ENCODE results near the gene MAP1B. TPM values are rescaled to one million over a fixed set of nuclear protein-coding genes. Genes with fewer than 3 reads are reported as not detected.

The MAP1B gene
- total RNA-seq, 3 donors from 2014 or later, result 258 to 2,233 (median 271) TPM

DNA sequence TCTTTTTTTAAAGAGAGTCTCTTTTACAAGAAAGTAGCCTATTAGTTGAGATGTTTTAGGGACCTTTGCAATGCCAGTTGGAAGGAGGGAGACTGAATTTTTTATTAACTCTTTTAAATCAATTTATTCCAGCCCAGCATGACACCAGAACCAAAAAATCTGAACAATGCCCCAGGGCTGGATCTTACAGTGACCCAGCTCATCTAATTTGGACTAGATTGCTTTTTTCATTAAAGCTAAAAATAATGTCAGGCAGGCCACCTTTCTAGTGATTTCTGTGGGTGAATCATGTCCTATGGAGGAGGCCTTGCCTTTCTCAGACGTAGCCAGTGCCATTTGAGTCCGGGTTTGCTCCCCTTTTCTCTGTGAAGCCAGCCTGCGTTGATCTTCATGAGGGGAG lies 38.8 kb downstream of the MAP1B start:
- TF ChIP-seq POLR2AphosphoS5 (IDR thresholded peaks at IDR 0.05) (no peak), POLR2A (IDR thresholded peaks at IDR 0.05) (no peak)
- TF ChIP-seq, protein P1, sequence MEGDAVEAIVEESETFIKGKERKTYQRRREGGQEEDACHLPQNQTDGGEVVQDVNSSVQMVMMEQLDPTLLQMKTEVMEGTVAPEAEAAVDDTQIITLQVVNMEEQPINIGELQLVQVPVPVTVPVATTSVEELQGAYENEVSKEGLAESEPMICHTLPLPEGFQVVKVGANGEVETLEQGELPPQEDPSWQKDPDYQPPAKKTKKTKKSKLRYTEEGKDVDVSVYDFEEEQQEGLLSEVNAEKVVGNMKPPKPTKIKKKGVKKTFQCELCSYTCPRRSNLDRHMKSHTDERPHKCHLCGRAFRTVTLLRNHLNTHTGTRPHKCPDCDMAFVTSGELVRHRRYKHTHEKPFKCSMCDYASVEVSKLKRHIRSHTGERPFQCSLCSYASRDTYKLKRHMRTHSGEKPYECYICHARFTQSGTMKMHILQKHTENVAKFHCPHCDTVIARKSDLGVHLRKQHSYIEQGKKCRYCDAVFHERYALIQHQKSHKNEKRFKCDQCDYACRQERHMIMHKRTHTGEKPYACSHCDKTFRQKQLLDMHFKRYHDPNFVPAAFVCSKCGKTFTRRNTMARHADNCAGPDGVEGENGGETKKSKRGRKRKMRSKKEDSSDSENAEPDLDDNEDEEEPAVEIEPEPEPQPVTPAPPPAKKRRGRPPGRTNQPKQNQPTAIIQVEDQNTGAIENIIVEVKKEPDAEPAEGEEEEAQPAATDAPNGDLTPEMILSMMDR (IDR thresholded peaks at IDR 0.05), result no peak
- no peak for DNase-seq (ENCODE audit: low spot score in 2 of 2)
- Histone ChIP-seq H3K36me3 (no peaks in the 10 kb centered on the region), H3K27ac (no peak overlapping the region), H3K9me3 (no peaks in the 10 kb centered on the region), H3K4me1 (no peaks in the 10 kb centered on the region), H3K4me3 (no peak overlapping the region), H3K27me3 (no peaks in the 10 kb centered on the region)
- intact Hi-C loops (cut with DNase I; ENCODE audit: low total_unique reads), result no loop called here

- Histone ChIP-seq H3K27me3 (no peaks in the 10 kb centered on the region), H3K27ac (no peak overlapping the region), H3K9me3 (no peaks in the 10 kb centered on the region), H3K36me3 (no peaks in the 10 kb centered on the region), H3K4me3 (no peak overlapping the region), H3K4me1 (no peaks in the 10 kb centered on the region)
- intact Hi-C loops (cut with DNase I; ENCODE audit: low total_unique reads), result no loop called here
- DNase-seq (ENCODE audit: low spot score in 2 of 2), result no peak
- TF ChIP-seq, protein P1 (IDR thresholded peaks at IDR 0.05), result no peak
- TF ChIP-seq POLR2AphosphoS5 (IDR thresholded peaks at IDR 0.05) (no peak), POLR2A (IDR thresholded peaks at IDR 0.05) (no peak)
Observed at GRCh38 chr5:72147569-72147968, 40.3 kb downstream of the MAP1B start.

- H3K9me3 ChIP-seq, result no peaks in the 10 kb centered on the region
- no peaks in the 10 kb centered on the region for H3K27me3 ChIP-seq
- H3K4me1 ChIP-seq, result no peaks in the 10 kb centered on the region
- no peak overlapping the region for H3K4me3 ChIP-seq
- no peak for DNase-seq (ENCODE audit: low spot score in 2 of 2)
- no peak overlapping the region for H3K27ac ChIP-seq
- no peaks in the 10 kb centered on the region for H3K36me3 ChIP-seq
- TF ChIP-seq, protein P1 (IDR thresholded peaks at IDR 0.05), result no peak
- TF ChIP-seq POLR2A (IDR thresholded peaks at IDR 0.05), result no peak
- no peak for TF ChIP-seq POLR2AphosphoS5 (IDR thresholded peaks at IDR 0.05)
- intact Hi-C loops (cut with DNase I; ENCODE audit: low total_unique reads), result loop anchor here (1.0 kb wide), 1 partner anchor 24 kb away; no protein-coding TSS in a partner anchor
Observed at GRCh38 chr5:72149742-72150141, 42.5 kb downstream of the MAP1B start.

- Histone ChIP-seq H3K9me3 (no peaks in the 10 kb centered on the region), H3K27me3 (no peaks in the 10 kb centered on the region), H3K36me3 (no peaks in the 10 kb centered on the region), H3K4me1 (no peaks in the 10 kb centered on the region), H3K4me3 (no peak overlapping the region), H3K27ac (peak overlapping the region in 1 of 2 donors; percentile 41)
- intact Hi-C loops (cut with DNase I; ENCODE audit: low total_unique reads), result no loop called here
- no peak for TF ChIP-seq POLR2AphosphoS5 (IDR thresholded peaks at IDR 0.05)
- no peak for TF ChIP-seq POLR2A (IDR thresholded peaks at IDR 0.05)
- TF ChIP-seq, protein P1 (IDR thresholded peaks at IDR 0.05), result no peak
- DNase-seq (ENCODE audit: low spot score in 2 of 2), result no peak
Observed at GRCh38 chr5:72151169-72151568, 43.9 kb downstream of the MAP1B start.

DNA sequence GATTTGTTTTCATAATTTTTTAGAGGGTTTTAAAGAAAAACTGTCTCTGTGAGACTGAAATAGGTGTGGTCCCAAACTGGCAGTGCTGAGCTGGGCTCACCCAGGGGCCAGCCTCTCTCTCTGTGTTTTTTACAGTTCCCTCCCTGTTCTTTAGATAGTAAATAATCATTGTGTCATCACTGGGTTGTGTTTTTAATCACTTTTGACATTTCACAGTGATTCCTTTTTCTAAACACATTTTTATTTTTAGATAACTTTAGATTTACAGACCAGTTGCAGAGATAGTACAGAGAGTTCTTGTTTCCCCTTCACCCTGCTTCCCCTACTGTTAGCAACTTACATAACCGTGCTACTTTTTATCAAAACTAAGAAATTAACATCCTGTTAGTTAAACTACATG lies 44.4 kb downstream of the MAP1B start:
- no peaks in the 10 kb centered on the region for H3K4me1 ChIP-seq
- H3K36me3 ChIP-seq, result no peaks in the 10 kb centered on the region
- H3K9me3 ChIP-seq, result no peaks in the 10 kb centered on the region
- no peaks in the 10 kb centered on the region for H3K27me3 ChIP-seq
- TF ChIP-seq, protein P1 (IDR thresholded peaks at IDR 0.05), result no peak
- TF ChIP-seq POLR2A (IDR thresholded peaks at IDR 0.05) (no peak), POLR2AphosphoS5 (IDR thresholded peaks at IDR 0.05) (no peak)
- intact Hi-C loops (cut with DNase I; ENCODE audit: low total_unique reads), result no loop called here
- peak overlapping the region in 1 of 2 donors; percentile 41 for H3K27ac ChIP-seq
- no peak overlapping the region for H3K4me3 ChIP-seq
- no peak for DNase-seq (ENCODE audit: low spot score in 2 of 2)
